Neural progenitor cell (in vitro differentiated cells): ENCODE measurements around the gene ZC3H13.

Experiments used
- CTCF ChIP-seq: fragments of 200-600 bp; sonication (generic); IDR thresholded peaks from 2 replicates; pipeline ENCODE4 v1.5.1; 2017; ENCODE audit warnings: antibody characterized with exemption, mild to moderate bottlenecking
- EZH2 ChIP-seq: fragments of 200-600 bp; sonication (generic); IDR thresholded peaks from 2 replicates; pipeline ENCODE4 v1.6.1; 2017; ENCODE audit warnings: antibody characterized with exemption, mild to moderate bottlenecking, moderate library complexity
- EZH2phosphoT487 ChIP-seq: fragments of 200-600 bp; sonication (generic); IDR thresholded peaks from 2 replicates; pipeline ENCODE4 v1.6.1; 2017; ENCODE audit warnings: antibody characterized with exemption

GRCh38 chr13:46053162-46054012, 841 bp upstream of the ZC3H13 start:
- TF ChIP-seq CTCF: no peak
- TF ChIP-seq EZH2: no peak
- no peak for TF ChIP-seq EZH2phosphoT487
